Measurements from ENCODE around the gene SYNE1.
"Not testable (repeated sequence)": the region's sequence is repeated elsewhere in the genome, so short reads cannot be mapped to it uniquely, and the experiment has no call there.

Gene SYNE1

DNA sequence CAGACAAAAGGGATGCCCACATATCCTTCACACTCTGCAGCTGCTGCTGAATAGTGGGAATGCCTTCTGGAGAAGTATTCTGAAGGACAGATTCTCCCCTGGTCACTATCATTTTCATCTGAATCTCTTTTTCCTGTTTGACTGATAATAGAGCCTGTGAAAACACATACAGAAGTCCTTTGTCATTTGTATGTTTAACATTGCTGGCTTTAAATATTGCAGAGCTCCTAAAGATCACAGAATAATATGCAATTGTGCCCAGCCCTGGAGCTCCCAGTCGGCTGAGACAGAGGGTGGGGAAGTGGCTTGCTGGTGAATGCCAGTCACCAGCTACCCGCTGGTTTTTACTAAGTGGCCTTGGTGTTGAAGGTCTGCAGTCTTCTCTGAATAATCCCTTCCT, 272.3 kb downstream of the SYNE1 start:
- no peak for DNase-seq

DNA sequence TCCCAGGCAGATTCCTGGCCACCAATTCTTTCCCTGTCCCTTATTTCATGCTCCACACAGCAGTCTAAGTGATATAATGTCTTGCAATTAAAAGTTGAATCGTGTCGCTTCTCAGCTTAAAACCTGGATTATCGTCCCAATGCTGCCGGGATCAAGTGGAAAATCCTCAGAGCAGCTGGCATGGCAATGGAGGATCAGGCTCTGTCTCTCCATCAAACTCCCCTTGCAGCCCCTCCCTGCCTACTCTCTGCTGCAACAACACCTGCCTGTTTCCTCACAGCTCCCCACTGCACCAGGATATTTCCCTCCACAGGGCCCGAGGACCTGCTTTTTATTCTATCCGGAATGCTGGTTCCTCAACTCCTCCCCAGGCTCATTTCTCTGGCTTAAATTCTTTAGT, 277.1 kb downstream of the SYNE1 start:
- no peak for DNase-seq

DNA sequence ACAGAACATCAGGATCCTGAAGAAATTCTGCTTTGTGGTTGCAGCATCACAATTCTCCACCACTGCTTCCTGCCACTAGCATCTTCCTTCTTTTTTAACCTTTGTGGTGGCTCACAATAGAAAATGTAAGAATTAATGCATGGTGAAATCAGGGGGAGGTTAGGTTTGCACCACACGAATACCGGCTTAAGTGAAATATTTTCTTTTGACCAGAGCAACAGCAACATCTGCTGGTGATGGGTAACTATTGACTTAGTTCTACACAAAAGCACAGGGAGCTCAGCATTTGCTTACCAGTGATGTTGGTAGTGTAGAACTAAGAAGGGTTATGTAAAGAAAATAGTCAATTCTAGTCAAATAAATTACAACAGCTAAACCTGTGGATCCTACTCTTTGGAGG, 280.5 kb downstream of the SYNE1 start:
- DNase-seq = no peak

DNA sequence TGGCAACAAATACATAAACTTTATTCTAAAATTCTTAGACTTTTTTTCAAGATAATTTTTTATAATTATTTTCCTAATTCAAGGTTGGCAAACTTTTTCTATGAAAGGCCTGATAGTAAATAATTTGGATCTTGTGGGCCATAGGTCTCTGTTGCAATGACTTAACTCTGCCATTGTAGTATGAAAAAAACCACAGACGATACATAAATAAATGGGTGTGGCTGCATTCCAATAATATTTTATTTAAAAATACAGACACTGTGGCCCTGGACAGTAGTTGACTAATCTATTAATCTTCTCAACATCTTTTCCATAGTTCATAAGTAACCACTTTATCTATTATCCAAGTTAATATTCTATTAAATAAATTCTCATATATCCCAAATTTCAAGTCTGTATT, 281.1 kb downstream of the SYNE1 start:
- DNase-seq = no peak

DNA sequence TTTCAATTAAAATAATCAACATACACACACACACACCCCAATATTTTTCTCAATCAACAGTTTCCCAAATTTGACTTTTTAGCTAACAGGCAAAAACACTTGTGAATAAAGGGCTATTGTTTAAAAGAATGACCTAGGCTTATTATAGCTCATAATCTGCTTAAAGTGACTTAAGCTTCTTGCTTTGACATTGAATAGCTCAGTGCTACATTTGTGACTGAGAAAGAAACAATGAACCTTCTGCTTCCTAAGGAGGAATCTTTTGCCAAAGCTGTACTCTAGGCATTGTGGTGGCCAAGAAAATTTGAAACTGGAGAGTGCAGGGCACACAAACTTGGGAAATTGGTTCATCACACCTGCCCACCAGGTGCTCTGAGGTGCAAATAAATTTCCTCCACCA, 282.0 kb downstream of the SYNE1 start:
- no peak for DNase-seq

DNA sequence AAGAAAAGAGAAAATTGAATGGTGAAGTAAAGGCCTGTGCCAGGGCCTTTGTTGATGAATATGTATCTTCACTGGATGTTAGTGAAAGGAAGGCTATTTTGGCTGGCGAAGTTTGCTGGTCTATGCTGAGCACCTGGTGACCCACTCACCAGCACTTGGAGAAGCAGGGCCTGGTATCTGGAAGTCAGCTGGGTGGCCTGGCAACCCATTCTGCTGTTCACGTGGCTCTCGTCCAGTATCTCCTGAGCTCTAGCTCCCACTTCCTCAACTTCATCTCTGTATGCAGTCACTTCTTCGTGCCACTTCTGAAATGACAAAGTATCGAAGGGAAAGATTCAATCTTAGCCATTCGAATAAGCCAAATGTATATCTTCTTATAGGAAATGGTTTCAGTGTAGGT, 283.7 kb downstream of the SYNE1 start:
- no peak for DNase-seq

DNA sequence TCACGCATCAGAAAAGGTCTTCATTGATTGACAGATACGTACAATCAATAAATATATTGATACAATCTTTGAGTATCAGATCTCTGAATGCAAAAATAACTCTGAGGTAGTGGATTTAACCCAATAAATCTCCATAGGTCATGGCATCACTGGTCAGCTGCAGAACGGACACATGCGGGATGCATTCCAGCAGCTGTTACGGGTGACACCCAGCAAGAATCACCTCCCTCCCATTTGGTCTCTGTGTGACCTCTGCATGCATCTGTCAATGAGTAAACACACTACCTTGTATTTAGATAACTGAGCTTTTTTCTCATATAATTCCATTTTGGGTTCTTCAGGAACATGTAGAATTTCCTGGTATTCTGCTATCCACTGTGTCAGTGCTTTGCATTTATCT, 285.4 kb downstream of the SYNE1 start:
- DNase-seq = no peak

DNA sequence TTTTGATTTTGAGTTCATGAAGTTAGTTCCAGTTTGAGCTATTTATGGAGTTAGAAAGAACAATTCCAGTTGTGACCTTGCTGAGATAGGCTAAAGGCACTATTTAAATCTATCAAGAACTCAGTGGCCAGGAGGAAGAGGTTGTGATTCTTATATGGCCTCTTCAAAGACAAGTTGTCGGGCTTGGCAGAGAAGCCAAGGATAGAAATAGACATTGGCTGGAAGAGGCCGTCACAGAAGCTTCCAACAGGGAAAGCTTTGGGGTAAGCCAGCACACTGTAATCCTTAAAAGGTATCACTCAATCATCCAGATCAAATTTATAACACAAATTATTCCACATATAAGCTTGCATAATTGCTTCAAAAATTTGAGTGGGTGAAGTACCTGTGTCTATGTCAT, 286.1 kb downstream of the SYNE1 start:
- no peak for DNase-seq

DNA sequence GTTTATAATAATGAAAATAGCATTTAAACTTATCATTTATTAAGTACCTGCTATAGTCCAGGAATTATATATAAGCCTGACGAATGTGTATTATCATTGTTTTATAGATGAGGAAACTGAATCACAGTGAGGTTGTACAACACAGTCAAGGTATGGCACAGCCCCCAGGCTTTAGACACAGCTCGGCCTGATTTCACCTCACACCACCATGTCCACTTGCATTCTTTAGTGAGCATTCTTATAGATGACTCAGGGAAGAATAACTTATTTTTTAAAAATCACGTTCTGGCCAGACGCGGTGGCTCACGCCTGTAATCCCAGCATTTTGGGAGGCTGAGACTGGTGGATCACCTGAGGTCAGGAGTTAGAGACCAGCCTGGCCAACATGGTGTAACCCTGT, 289.0 kb downstream of the SYNE1 start:
- DNase-seq = no peak

DNA sequence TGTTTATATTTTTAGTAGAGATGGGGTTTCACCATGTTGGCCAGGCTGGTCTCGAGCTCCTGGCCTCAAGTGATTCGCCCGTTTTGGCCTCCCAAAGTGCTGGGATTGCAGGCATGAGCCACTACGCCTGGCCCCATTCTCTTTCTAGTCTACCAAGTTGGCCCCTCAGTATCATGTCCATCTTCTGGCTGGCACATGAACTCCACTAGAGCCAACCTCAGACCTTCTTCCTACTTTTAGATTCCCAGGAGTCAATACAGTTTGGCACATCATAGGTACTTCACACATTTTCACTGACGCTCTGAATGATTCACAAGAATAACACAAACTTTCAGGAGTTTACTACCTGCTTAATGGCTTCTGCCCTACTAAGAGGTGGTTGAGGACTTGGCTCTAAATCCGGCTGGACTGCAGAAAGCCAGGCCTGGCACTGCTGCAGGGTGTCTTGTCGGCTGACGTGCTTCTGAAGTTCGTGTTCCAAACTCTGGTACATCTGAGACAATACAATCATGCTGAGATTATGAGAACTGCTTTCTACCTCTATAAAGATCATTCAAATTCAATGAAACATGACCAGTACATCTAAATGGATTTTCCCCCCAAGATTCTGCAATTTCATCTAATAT, 293.3 kb downstream of the SYNE1 start:
- DNase-seq = no peak

DNA sequence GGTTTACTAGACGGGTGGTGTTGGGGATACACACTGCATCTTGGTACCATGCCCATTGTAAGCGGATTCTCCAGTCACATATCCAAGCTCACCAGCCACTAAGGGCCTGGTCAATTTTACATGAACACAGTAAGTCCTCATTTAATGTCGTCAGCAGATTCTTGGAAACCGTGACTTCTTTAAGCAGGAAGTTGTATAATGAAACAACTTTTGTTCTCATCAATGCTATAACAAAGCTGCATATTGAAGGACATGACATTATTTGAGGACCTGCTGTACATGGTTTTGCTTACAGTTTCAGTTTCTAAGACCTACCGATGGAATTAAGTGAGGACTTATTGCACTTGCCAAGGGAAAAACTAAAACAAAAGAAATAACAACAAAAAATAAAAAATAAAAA, 295.6 kb downstream of the SYNE1 start:
- DNase-seq = no peak

DNA sequence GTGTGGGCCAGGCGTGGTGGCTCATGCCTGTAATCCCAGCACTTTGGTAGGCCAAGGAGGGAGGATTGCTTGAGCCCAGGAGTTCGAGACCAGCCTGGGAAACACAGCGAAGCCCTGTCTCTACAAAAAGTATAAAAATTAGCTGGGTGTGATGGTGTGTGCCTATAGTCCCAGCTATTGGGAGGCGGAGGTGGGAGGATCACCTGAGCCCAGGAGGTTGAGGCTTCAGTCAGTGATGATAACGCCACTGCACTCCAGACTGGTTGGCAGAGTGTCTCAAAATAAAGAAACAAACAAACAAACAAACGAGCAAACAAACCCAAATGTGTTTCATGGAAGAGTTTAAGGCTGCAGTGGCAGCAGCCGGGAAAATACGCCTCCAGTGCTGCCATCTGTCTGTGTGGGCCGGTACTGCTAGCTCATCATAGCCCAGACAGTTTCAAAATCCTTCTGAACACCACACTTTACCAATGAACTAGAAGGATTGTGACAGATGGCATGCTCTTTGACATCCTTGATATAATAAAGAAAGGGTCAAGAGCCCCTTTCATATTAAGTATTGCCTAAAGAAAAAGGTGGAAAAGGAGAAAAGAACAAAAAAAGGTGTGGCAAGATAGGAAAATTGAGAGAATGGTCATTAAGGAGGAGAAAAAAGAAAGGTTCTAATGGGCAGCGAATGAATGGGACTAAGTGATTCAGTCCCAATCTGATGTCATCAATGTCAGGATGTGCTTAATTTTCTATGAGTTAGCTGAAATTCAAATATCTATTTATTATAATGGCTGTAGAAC, 298.6 kb downstream of the SYNE1 start:
- DNase-seq = peak; percentile 52

DNA sequence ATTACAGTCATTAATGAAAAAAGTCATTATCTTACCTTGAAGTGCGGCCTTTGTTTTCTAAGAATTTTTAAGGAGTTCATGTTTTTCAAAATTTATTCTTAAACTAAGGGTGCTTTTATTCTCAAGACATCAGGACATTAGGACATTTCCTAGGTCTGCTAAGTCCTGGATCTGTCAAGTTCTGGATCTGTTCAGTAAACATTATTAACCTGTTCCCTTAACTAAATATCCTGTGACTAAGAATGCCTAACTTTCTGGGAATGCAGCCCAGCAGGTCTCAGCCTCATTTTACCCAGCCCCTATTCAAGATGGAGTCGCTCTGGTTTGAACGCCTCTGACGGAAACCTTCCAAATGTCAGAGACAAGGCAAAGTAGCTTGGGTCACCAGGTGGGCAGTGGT, 302.6 kb downstream of the SYNE1 start:
- no peak for DNase-seq

DNA sequence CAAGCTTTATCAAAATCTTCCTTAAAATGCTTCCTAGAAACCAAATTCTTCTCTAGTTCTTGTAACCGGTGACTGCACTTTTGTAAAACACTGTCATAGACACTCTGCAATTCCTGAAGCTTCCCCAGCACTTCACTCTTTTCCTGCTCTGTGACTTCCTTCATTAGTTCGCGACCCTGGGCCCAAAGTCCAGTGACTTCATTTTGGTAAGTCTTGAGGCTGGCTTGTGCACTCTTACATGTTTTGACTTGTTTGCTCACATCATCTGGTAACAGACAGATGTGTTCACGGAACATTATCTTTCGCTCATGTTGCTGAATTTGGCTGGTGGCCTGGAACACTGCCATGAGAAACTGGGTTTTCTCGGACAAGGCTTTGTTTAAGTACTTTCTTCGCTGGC, 306.2 kb downstream of the SYNE1 start:
- DNase-seq = no peak

DNA sequence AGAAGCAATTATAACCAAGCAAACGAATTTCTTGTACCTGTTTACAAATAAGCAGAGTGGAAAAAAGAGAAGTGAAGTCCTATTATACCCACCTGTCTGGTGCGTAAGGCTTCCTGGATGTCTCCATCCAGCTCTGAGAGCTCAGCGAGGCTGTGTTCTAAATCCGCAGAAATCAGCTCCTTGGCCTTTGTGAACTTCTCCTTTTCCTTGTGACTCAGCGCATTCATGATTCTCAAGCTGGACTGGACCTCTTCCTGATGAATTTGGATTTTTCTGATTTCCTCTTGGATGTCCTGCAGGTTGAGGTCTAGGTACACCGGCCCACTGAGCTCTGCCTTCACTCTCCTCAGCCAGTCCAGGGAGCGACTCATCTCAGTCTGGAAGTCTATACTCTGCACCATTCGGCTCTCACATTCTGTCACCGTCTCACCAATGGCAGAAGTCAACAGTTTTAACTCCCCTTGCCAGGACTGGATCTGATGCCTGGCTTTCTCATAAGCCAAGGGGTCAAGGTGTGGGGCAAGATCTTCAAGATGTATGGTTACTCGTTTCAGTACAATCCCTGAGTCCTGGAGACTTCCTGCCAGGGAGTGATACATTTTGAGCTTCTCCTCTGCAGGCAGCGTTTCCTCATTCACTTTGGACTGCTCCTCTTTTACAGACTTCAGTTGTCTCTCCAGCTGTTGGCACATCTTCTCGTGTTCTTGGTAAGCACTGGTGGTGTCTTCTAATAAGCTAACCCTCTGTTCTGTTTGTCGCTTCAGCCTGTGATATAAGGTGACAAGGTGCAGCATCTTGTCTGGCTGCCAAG, 307.3 kb downstream of the SYNE1 start:
- DNase-seq = no peak

DNA sequence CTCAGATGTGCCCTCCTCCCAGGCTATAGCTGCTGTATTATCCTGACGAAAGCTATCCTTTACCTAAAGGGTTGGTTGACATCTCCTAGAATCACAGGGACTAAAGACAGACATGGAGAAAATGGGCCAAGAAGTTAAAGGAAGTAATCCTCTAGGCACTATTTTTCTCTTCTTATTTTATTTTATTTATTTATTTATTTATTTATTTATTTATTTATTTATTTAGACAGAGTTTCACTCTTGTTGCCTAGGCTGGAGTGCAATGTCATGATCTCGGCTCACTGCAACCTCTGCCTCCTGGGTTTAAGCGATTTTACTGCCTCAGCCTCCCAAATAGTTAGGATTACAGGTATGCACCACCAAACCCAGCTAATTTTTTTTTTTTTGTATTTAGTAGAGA, 309.0 kb downstream of the SYNE1 start:
- DNase-seq = not testable (repeated sequence)

DNA sequence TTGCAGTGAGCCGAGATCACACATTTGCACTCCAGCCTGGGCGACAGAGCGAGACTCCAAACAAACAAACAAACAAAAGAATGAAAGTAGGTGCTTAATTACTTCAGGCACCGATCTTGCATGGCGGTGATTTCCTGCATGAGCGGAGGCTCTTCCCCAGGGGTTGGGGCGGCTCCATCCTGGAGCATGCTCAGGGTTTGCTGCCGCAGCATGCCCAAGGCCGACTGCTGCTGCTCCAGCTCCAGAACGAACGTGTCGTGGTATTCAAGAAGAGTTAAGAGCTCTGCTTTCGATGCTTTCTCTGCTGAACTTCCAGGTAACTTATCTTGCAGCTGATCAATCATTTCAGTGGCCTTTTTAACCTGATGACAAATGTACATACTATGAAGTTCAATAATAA, 313.8 kb downstream of the SYNE1 start:
- no peak for DNase-seq

DNA sequence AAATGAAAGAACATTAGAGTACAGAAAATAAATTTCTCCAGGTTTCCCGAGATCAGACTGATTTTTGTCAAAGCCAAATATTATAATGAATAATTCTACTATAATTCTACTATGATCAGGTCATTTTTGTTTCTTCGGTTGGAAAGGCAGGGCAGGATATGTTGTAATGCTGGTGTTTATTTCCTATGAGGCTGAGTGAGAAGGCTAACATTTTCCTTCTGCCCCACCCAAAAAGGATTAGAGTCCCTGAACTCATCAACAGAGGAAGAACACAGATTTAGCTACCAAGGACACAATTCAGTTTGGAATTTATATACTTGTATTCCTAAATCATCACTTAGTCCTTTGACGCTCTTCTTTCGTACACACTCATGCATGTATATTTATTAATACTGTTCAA, 318.9 kb downstream of the SYNE1 start:
- DNase-seq = no peak

DNA sequence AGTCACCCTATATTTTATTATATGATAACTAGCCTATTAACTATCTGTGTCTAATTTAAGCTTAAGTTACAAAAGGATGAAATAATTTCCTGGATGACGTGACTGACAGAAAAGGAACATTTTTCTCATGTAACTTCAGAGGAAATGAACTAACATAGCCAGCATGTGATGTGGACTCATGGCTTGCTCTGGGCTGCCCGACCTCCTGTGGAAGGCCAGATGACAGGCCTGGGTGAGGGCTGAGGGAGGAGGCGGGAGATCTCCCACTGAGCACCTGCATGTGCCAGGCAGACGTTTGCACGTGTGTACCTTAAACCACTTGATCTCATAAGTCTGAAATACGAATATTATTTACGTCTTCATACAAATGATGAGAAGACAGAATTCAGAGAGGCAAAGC, 321.1 kb downstream of the SYNE1 start:
- DNase-seq = no peak

DNA sequence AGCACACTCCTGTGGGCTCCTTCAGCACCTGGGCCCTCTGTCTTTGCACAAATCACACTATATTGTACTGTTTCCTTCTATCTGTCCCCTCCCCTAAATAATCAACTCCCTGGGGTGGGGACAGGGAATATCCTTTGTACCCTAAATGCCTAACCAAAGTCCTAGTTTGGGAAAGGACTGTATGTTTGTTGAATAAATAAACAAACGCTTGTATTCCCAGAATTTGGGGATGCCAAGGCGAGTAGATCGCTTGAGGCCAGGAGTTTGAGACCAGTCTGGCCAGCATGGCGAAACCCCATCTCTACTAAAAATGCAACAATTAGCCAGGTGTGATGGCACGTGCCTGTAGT, 322.7 kb downstream of the SYNE1 start:
- no peak for DNase-seq

DNA sequence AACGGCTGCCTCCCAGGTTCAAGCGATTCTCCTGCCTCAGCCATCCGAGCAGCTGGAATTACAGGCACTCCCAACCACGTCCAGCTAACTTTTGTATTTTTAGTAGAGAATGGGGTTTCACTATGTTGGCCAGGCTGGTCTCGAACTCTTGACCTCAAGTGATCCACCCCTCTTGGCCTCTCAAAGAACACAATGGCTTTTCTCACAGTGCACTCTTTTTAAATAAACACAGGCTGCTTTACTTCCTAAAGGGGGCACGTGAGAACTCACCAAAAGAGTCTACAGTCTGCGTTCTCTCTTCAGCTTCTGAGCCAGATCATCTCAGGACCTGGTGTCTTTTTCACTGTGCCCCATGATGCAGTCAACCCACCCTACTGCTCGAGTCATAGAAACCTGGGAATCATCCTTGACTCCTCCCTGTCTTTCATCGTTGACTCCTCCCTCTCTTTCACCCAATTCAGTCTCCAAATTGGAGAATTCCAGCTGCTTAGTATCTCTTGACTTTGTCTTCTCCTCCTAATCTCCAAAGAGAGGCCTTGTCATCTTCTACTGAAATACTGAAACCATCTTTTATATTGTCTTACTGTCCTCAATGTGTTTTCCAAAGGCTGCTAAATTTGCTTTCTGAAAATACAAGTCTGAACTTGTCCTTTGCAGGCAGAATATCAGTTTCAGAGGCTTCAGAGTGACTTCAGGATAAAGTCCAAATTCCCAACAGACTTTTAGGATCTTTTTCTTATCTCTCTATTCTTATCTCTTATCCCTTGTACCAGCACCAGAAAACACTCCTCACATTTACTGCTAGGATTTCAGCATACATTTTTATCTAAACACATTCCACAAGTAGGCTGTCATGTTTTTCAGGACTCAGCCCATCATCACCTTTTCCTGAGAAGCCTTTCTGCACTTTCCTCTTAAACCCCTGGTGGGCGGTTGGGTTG, 323.4 kb downstream of the SYNE1 start:
- DNase-seq = no peak

DNA sequence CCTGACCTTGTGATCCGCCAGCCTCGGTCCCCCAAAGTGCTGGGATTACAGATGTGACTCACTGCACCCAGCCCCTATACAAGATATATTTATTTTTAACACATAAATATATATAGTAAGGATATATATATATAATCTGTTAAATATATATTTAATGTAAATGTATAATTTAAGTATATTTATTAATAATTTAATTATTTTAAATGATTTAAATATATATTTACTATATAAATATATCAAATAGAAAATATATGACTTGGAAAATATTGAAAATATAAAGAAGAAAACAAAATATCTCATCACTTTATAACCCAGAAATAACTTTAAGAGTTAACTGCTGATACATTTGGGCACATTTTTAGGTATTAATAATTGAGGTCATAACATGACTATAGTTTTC, 324.7 kb downstream of the SYNE1 start:
- no peak for DNase-seq

DNA sequence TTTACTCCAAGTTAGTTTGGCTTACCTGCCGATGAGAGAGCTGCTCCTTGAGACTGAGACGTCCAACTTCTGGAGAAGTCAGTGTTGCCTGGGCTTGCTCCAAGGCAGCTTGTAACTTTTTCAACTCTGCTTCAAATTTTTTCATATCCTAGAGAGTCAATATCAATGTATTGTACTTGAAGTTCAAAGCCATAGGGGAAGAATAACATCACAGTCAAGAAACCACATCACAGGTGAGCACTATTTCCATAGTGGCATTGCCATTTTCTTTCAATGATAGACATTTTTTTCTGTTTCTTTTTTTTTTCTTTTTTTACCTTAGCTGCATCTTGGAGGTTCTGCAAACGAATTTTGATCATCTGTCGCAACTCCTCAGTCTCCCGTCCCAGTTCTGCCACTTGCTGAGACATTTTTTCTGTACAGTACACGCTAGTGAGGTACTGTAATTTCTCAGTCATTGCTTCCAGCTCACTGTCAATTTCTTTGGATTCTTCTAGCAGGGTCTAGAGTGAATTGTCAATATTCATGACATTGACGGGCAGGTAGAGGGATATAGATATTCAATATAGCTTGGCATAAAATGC, 326.7 kb downstream of the SYNE1 start:
- DNase-seq = no peak

Data from right hindlimb (tissue), 1 donor.